ENCODE results near the gene F5. TPM values are rescaled to one million over a fixed set of nuclear protein-coding genes. Genes with fewer than 3 reads are reported as not detected.

Gene F5
- total and polyA plus RNA-seq, 7 donors, result under 0.01 to 1.0 (median 0.54) TPM; not detected in 2

- intact Hi-C loops (cut with DNase I), result loop anchor here (1.0 kb wide), 1 partner anchor 80 kb away; no protein-coding TSS in a partner anchor
- 80 to 81% methylated on average over 8 of the region's 8 CpGs for WGBS, 2 donors
- no peaks in the 10 kb centered on the region for H3K4me1 ChIP-seq
- no peak overlapping the region for H3K4me3 ChIP-seq
- TF ChIP-seq CTCF (IDR thresholded peaks at IDR 0.05), result peak in 3 of 4 experiments; percentile 10 to 35 (median 35)
- no peak for TF ChIP-seq POLR2A (IDR thresholded peaks at IDR 0.05)
- no peak for TF ChIP-seq EP300 (IDR thresholded peaks at IDR 0.05)
- no peak overlapping the region for H3K27ac ChIP-seq
- H3K27me3 ChIP-seq, result no peaks in the 10 kb centered on the region
- no peaks in the 10 kb centered on the region for H3K9me3 ChIP-seq
- peaks cover 0 to 38% (median 0%) of the 10 kb centered on the region in 4 donors for H3K36me3 ChIP-seq
- DNase-seq, result no peak
Measured at GRCh38 chr1:169466259-169467230, 119.7 kb downstream of the F5 start.

- no peak for TF ChIP-seq EP300 (IDR thresholded peaks at IDR 0.05)
- no peak for TF ChIP-seq POLR2A (IDR thresholded peaks at IDR 0.05)
- no peak for TF ChIP-seq POLR2AphosphoS5 (IDR thresholded peaks at IDR 0.05)
- TF ChIP-seq CTCF (IDR thresholded peaks at IDR 0.05), result no peak
- intact Hi-C loops (cut with DNase I), result no loop called here
Measured at GRCh38 chr1:169465281-169465680, 121.0 kb downstream of the F5 start.

More at GRCh38 chr1:169465281-169465680, 121.0 kb downstream of the F5 start:
- peaks cover 0 to 7% (median 5%) of the 10 kb centered on the region in 4 donors for H3K4me1 ChIP-seq
- H3K9me3 ChIP-seq, result no peaks in the 10 kb centered on the region
- H3K27me3 ChIP-seq, result peaks cover 0 to 4% (median 0%) of the 10 kb centered on the region in 3 donors
- no peak overlapping the region for H3K27ac ChIP-seq
- no peak for DNase-seq
- H3K4me3 ChIP-seq, result no peak overlapping the region
- peaks cover 0 to 38% (median 0%) of the 10 kb centered on the region in 4 donors for H3K36me3 ChIP-seq

Small RNAs within 50 kb of the gene (small RNA-seq; reads per million reads assigned to genes)
- gene AL021068.2, result 0 reads per million in 3 donors

Other genes starting within 250 kb of the F5 start
- 10 to 100 TPM; 20.1 to 39.9 (median 32.1) TPM for gene NME7, start 218.7 kb downstream of the F5 start, total RNA-seq
- 10 to 100 TPM in 1 of 3 donors, 1 to 10 TPM in 2; 4.4 to 10.9 (median 4.8) TPM for gene NME7, start 218.7 kb downstream of the F5 start, polyA plus RNA-seq
- gene BLZF1, start 218.3 kb downstream of the F5 start, total RNA-seq, result 10 to 100 TPM; 31.0 to 49.5 (median 38.7) TPM
- 10 to 100 TPM in 2 of 3 donors, 1 to 10 TPM in 1; 9.9 to 16.0 (median 13.2) TPM for gene BLZF1, start 218.3 kb downstream of the F5 start, polyA plus RNA-seq
- 1 to 10 TPM in 2 of 4 donors, under 1 TPM in 1, not detected in 1; 0.95 to 1.4 (median 1.2) TPM for gene CCDC181, start 159.0 kb downstream of the F5 start, total RNA-seq
- under 1 TPM in 1 of 3 donors, not detected in 2; 0.25 TPM for gene CCDC181, start 159.0 kb downstream of the F5 start, polyA plus RNA-seq
- gene SLC19A2, start 100.5 kb downstream of the F5 start, total RNA-seq, result 10 to 100 TPM; 21.0 to 31.3 (median 27.2) TPM
- gene SLC19A2, start 100.5 kb downstream of the F5 start, polyA plus RNA-seq, result 1 to 10 TPM; 1.2 to 5.2 (median 3.0) TPM
- gene SELP, start 43.6 kb upstream of the F5 start, total RNA-seq, result 1 to 10 TPM; 1.8 to 9.4 (median 3.3) TPM
- gene SELP, start 43.6 kb upstream of the F5 start, polyA plus RNA-seq, result 1 to 10 TPM in 1 of 3 donors, under 1 TPM in 1, not detected in 1; 0.23 to 6.6 TPM
- gene SELL, start 125.1 kb upstream of the F5 start, total RNA-seq, result 1 to 10 TPM in 1 of 4 donors, under 1 TPM in 3; 0.55 to 1.5 (median 0.77) TPM
- gene SELL, start 125.1 kb upstream of the F5 start, polyA plus RNA-seq, result 10 to 100 TPM in 1 of 3 donors, 1 to 10 TPM in 2; 1.8 to 62.9 (median 3.2) TPM
- gene SELE, start 147.6 kb upstream of the F5 start, total RNA-seq, result 10 to 100 TPM in 1 of 4 donors, not detected in 3; 20.1 TPM
- 1 to 10 TPM in 1 of 3 donors, under 1 TPM in 1, not detected in 1; under 0.01 to 1.2 TPM for gene SELE, start 147.6 kb upstream of the F5 start, polyA plus RNA-seq
- gene METTL18, start 208.4 kb upstream of the F5 start, total RNA-seq, result 10 to 100 TPM in 2 of 4 donors, 1 to 10 TPM in 2; 4.9 to 14.5 (median 8.9) TPM
- 10 to 100 TPM in 1 of 3 donors, 1 to 10 TPM in 2; 7.3 to 10.2 (median 9.2) TPM for gene METTL18, start 208.4 kb upstream of the F5 start, polyA plus RNA-seq

All from sigmoid colon (tissue), 7 donors.